ENCODE measurements around the gene BPIFB2. TPM values are rescaled to one million over a fixed set of nuclear protein-coding genes. Genes with fewer than 3 reads are reported as not detected.

Gene BPIFB2
- total RNA-seq, 1 experiment from 2014 or later: 0.15 TPM

GRCh38 chr20:33030569-33030968 lies 23.1 kb downstream of the BPIFB2 start:
- H4K20me1 ChIP-seq (ENCODE audit: insufficient read depth): no peaks in the 10 kb centered on the region
- TF ChIP-seq POLR2A (IDR thresholded peaks at IDR 0.05; ENCODE audit: borderline replicate concordance, extremely low read depth, insufficient read depth, insufficient read length): no peak
- no peak for TF ChIP-seq EZH2phosphoT487 (IDR thresholded peaks at IDR 0.05; ENCODE audit: borderline replicate concordance)
- TF ChIP-seq CEBPB (IDR thresholded peaks at IDR 0.05; ENCODE audit: low read depth): no peak
- no peak for TF ChIP-seq SRF (IDR thresholded peaks at IDR 0.05; ENCODE audit: low read depth)
- TF ChIP-seq POLR2AphosphoS5 (IDR thresholded peaks at IDR 0.05; ENCODE audit: low read depth, low read length): no peak
- TF ChIP-seq ATF3 (IDR thresholded peaks at IDR 0.05): no peak
- TF ChIP-seq MAX (IDR thresholded peaks at IDR 0.05): no peak
- no peak for TF ChIP-seq FOSL1 (IDR thresholded peaks at IDR 0.05; ENCODE audit: low read depth)
- TF ChIP-seq REST (IDR thresholded peaks at IDR 0.05; ENCODE audit: low read depth): no peak
- no peak for TF ChIP-seq JUND (IDR thresholded peaks at IDR 0.05)
- TF ChIP-seq RAD21 (IDR thresholded peaks at IDR 0.05; ENCODE audit: low read depth): no peak
- no peak for TF ChIP-seq CTCF (IDR thresholded peaks at IDR 0.05 in 2 of 3, conservative IDR thresholded peaks at IDR 0.05 in 1 of 3; ENCODE audit: borderline replicate concordance in 1 of 3, insufficient read depth in 1 of 3, low read depth in 2 of 3, low read length in 2 of 3)
- TF ChIP-seq TCF7L2 (IDR thresholded peaks at IDR 0.05; ENCODE audit: borderline replicate concordance, extremely low read depth, insufficient read depth, insufficient read length): no peak
- no peaks in the 10 kb centered on the region for H3K36me3 ChIP-seq (ENCODE audit: control insufficient read depth in 1 of 2, insufficient read depth in 2 of 2, low read length in 2 of 2)
- H3K27me3 ChIP-seq (ENCODE audit: insufficient read depth, low read length): peaks cover 17% of the 10 kb centered on the region; the same call in 1 of the 2 replicates
- no peaks in the 10 kb centered on the region for H3K79me2 ChIP-seq (ENCODE audit: insufficient read depth, low read length)
- H3K27ac ChIP-seq (ENCODE audit: low read depth, low read length): no peak overlapping the region
- H3K4me1 ChIP-seq (ENCODE audit: control insufficient read depth in 1 of 2, insufficient read depth in 2 of 2, low read length in 2 of 2): no peaks in the 10 kb centered on the region
- RAD21 ChIA-PET (ENCODE audit: low non-redundant PET in 1 of 2, low total read pairs in 2 of 2, uncharacterized antibody in 2 of 2, unreplicated experiment in 2 of 2): no interaction called here
- CTCF ChIA-PET: no interaction called here
- no TSS peak for BruUV-seq (replicated peaks)
- no peaks in the 10 kb centered on the region for H3K9me2 ChIP-seq (ENCODE audit: insufficient read depth)
- no peaks in the 10 kb centered on the region for H3K9me3 ChIP-seq (ENCODE audit: control insufficient read depth in 1 of 2, insufficient read depth in 1 of 2, low read depth in 1 of 2, low read length in 2 of 2)
- no peak overlapping the region for H3K4me3 ChIP-seq (replicated peaks in 1 of 2; ENCODE audit: low read depth in 1 of 2, low read length in 2 of 2)
- intact Hi-C loops (cut with micrococcal nuclease): no loop called here
- no peak for DNase-seq (ENCODE audit: low read depth, low spot score)
- H2AFZ ChIP-seq (ENCODE audit: low read depth, low read length, poor library complexity, severe bottlenecking): no peak overlapping the region
- no peak overlapping the region for H3K9ac ChIP-seq (ENCODE audit: low read length)
- no peak overlapping the region for H3K4me2 ChIP-seq (ENCODE audit: low read length)
- ATAC-seq: no peak
- POLR2A ChIA-PET: no interaction called here

All from HCT116 (cell line).